Measurements from ENCODE around the gene BSND.

Gene BSND

GRCh38 chr1:55045430-55045829 is 46.7 kb downstream of the BSND start:
- no peak for DNase-seq (ENCODE audit: low read depth in 3 of 3)

DNA sequence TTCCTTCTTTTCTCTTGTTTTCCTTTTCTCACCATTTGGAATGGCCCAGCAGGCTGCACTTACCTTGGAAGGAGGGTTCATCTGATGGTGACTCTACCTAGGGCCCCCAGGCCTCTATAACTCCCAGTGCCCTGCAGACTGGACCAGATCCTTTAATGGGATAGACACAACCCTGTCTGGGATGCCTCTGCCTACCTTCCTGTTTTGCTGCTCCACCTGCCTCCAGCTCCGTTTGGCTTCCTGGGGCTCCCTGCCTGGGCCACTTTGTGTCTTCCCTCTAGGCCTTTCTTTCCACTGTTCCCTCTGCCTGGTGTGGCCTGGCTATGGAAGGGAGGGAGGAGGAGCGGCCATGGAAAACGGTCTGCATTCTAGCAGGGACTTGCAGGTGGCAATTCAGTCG is 48.1 kb downstream of the BSND start:
- DNase-seq (ENCODE audit: low read depth in 3 of 3) = no peak

DNA sequence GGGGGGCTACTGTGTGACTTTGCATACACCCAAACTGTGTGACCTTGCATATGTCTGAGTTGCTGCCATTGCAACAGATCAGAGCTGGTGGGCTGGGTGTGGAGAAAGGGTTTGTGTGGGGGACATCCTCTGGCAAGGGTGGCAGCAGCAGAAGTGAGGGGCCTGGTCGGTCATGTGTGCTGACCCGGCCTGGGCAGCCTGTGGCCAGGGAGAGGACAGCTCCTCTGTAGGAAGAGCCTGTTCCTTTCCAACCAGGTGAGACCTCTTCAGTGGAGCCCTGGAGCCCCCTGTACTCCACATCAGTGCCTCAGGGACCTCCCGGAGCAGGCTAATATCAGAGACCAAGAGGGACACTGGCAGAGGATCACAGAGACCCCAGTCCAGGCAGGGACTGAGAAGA is 48.9 kb downstream of the BSND start:
- no peak for DNase-seq (ENCODE audit: low read depth in 3 of 3)

- DNase-seq (ENCODE audit: low read depth in 3 of 3) = no peak
Measured at GRCh38 chr1:55048453-55049270, 49.9 kb downstream of the BSND start.

GRCh38 chr1:55049271-55049913 is 50.7 kb downstream of the BSND start:
- no peak for DNase-seq (ENCODE audit: low read depth in 3 of 3)

- no peak for DNase-seq (ENCODE audit: low read depth in 3 of 3)
Measured at GRCh38 chr1:55049914-55050278, 51.2 kb downstream of the BSND start.

GRCh38 chr1:55050283-55050682 is 51.5 kb downstream of the BSND start:
- no peak for DNase-seq (ENCODE audit: low read depth in 3 of 3)

DNA sequence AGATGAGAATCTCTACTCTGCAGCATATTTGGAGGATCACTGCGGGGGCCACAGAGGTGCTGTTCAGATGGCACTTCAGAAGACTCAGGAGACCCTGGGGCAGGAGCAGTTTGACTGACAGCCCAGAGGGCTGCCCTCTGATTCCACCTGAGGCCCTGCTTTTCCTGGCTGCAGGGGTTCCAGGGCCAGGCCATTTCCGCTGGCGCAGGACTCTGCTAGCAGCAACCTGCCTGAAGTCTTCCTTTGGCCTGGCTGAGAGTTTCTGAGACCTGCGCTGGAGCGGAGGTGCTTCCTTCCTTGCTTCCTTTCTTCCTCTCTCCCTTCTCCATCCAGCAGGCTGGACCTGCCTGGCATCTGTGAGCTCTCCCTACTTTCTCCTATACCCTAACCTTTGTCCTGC is 52.4 kb downstream of the BSND start:
- no peak for DNase-seq (ENCODE audit: low read depth in 3 of 3)

DNA sequence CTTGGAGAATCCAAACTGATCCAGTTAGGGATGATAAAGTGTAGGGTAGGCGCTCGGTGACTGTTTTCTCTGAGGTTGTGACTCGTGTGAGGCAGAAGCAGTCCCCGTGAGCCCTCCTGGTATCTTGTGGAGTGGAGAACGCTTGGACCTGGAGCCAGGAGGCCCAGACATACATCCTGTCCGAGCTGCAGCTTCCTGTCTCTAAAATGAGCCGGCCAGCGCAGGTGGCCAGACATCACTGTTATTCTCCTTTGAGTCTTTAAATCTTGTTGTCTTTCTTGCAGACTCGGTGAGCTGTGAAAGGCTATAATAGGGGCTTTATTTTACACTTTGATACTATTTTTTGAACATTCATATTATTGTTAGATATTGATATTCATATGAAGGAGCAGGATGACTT is 52.9 kb downstream of the BSND start:
- DNase-seq (ENCODE audit: low read depth in 3 of 3) = no peak

DNA sequence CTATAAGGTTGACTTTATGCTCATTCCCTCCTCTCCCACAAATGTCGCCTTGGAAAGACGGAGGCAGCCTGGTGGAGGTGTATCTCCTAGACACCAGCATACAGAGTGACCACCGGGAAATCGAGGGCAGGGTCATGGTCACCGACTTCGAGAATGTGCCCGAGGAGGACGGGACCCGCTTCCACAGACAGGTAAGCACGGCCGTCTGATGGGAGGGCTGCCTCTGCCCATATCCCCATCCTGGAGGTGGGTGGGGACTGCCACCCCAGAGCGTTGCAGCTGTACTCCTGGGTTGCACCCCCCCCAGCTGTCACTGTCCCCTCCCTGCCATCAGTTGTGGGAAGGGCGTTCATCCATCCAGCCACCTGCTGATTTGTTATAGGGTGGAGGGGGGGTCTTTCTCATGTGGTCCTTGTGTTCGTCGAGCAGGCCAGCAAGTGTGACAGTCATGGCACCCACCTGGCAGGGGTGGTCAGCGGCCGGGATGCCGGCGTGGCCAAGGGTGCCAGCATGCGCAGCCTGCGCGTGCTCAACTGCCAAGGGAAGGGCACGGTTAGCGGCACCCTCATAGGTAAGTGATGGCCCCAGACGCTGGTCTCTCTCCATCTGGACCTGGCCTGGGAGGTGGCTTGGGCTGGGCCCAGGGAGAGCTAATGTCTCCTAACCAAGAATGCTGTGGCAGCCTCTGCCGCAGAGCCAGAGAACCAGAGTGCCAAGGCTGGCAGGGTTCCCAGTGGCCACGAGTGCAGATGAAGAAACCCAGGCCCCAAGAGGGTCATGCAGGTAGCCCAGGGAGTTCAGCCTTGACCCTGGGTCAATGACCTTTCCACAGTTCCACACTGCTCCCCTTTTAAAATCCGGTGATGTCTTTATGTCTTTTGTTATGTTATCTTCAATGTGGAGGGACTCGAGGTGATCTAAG is 53.7 kb downstream of the BSND start:
- DNase-seq (ENCODE audit: low read depth in 3 of 3) = no peak

GRCh38 chr1:55053265-55053954 is 54.7 kb downstream of the BSND start:
- no peak for DNase-seq (ENCODE audit: low read depth in 3 of 3)

DNA sequence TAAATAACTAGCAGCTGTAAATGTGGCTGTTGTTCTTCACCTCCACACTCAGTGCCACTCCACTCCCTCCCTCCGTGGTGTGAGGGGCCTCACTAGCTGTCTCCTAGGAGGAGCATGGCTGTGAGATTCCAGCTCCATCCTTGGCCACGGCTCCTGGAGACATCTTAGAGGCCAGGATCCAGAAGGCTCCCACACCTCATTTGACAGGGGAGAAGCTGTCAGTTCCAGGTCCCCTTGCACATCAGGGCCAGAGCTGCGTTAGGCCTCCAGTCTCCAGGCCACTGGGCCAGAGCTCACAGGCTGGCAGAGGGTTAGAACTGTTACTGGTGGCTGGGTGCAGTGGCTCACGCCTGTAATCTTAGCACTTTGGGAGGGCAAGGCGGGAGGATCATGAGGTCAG is 55.7 kb downstream of the BSND start:
- no peak for DNase-seq (ENCODE audit: low read depth in 3 of 3)

DNA sequence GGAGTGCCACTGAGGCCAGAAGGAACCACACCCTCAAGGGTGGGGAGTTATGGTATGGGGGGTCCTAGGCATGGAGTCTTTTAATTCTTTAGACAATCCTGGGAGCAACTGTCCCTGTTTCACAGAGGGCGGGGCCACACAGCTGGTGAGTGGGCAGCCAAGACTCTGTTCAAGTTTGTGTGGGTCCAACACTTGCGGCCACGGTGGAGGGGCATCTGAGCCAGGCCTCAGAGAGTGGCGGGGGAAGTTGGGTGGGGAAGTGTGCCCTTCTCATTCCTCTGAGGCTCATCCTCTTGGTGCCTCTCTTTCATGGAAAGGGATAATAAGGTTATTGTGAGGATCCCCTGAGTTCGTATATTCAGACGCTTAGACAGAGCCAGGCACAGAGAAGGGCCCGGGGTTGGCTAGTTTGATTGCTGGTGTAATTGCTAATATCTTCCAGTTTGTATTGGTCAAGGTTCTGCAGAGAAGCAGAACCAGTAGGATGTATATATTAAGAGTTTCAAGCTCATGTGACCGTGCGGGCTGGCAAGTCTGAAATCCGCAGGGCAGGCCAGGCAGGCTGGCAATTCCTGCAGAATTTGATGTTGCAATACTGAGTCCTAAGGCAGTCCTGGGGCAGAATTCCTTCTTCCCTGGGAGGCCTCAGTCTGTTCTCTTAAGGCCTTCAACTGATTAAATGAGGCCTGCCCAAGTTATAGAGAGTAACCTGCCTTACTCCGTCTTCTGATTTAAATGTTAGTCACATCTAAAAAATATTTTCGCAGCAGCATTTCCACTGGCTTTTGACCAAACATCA is 56.5 kb downstream of the BSND start:
- DNase-seq (ENCODE audit: low read depth in 3 of 3) = no peak

DNA sequence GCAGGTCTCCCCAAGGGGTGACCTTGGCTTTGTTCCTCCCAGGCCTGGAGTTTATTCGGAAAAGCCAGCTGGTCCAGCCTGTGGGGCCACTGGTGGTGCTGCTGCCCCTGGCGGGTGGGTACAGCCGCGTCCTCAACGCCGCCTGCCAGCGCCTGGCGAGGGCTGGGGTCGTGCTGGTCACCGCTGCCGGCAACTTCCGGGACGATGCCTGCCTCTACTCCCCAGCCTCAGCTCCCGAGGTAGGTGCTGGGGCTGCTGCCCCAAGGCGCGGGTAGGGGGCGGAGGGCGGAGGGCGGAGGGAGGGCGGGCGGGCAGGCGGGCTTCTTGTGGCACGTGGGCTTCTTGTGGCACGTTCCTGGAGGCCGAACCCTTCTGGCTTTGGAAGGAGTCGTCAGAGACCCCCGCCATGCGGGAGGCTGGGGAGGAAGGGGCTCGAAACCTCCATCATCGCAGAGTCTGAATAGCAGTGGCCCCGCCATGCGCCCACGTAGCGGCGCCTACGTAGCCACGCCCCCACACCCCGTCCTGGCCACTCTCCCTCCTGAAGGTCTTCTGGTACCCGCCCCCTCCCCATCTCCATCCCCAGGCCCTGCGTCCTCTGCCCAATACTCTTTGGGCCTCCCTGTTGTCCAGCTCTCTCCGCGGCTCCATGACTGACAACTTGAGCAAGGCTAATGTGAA is 57.4 kb downstream of the BSND start:
- no peak for DNase-seq (ENCODE audit: low read depth in 3 of 3)

DNA sequence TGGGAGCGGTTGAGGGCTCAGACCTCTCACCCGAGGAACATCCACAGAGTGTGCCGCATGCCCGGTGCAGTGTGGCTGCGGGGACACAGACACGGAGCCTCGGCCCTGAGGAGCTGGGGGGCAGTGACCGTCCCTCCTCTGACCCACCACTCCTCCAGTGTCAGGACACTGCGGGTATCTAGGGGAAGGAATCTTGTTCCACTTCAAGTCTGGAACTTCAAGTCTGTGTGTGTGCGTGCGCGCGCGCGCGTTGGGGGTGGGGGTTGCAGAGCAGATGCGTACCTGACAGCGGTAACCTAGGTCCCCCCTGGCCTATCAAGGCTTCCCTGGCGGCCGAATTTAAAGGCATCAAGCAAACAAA is 57.9 kb downstream of the BSND start:
- DNase-seq (ENCODE audit: low read depth in 3 of 3) = no peak

GRCh38 chr1:55057270-55057955 is 58.7 kb downstream of the BSND start:
- no peak for DNase-seq (ENCODE audit: low read depth in 3 of 3)

- no peak for DNase-seq (ENCODE audit: low read depth in 3 of 3)
Measured at GRCh38 chr1:55057956-55058298, 59.2 kb downstream of the BSND start.

DNA sequence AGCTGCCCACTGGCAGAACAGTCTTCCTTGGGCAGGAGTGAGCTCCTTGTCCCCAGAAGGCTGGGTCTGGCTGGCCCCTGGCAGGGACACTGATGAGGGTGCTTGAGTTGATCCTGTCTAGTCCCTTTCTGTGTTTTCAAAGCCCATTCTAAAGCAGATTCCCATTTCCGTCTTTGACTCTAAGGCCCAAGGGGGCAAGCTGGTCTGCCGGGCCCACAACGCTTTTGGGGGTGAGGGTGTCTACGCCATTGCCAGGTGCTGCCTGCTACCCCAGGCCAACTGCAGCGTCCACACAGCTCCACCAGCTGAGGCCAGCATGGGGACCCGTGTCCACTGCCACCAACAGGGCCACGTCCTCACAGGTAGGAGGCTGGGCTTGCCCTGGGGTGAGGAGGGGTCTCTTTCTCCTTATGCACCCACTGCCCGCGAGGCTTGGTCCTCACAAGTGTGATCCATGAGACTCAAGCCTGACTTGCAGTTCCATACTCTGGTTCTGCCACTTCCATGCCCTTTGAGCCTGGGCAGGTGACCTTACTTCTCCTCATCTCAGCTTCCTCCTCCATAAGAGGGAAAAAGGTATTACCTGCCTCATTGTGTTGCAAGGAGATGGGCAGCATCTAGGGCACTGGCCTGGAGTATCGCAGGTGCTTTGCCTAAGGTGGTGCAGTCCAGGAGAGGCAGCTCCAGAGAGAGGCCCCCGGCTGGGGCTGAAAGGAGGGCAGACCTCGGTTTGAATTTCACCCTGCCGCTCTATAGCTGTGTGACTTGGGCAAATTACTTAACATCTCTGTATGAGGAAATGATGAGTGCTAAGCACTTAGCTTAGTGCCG is 60.8 kb downstream of the BSND start:
- DNase-seq (ENCODE audit: low read depth in 3 of 3) = no peak

Data from stimulated activated CD4-positive, alpha-beta T cell treated with anti-CD3 and anti-CD28 coated beads, TNF-alpha, amount 100 ng/mL, for 4 hours (primary cell).